NCI-H146 treated with DMSO at 0.1 percent for 48 hours (cell line): ENCODE results near the gene OLA1.

ENCODE experiments used
- DNase-seq: peaks from one replicate; lab custom pipeline; 2025; ENCODE audit not compliant: unreplicated experiment; lab: John Stamatoyannopoulos, UW

The OLA1 gene

DNA sequence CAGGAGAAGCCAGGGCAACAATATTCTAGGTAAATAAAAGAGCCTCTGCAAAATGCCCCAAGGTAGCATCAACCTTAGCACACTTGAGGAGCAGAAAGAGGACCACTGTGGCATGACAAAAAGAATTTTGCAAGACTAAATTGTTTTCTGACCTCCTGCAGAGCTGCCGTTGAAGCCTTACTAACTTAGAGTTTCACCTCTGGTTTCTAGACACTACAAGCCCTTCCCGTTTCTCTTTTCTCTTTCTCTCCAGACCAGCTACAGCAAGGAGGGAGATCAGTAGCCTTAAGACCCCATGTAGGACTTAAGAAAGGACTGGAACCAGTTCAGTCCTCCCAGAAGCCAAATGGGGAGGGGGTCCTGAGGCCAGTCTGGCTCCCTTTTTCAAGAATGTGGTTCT, 209.9 kb downstream of the OLA1 start:
- DNase-seq = no peak

DNA sequence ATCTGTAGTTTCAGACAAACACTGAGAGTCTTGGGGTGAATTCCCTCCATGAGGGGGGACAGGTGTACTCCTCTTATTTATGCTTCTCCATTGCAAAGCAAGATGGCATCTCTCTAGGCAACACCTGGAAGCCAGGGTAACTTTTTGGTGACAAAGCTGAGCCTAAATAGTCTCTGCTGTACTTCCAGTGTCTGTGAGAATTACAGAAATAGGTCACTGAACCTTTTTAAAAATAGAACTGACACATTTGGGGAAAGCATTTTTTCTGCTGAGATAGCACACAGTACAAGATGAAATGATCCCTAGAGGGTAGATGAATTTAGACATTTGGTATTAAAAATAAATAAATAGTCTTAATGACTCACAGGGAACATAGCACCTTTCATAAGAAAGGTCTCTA, 211.5 kb downstream of the OLA1 start:
- no peak for DNase-seq

DNA sequence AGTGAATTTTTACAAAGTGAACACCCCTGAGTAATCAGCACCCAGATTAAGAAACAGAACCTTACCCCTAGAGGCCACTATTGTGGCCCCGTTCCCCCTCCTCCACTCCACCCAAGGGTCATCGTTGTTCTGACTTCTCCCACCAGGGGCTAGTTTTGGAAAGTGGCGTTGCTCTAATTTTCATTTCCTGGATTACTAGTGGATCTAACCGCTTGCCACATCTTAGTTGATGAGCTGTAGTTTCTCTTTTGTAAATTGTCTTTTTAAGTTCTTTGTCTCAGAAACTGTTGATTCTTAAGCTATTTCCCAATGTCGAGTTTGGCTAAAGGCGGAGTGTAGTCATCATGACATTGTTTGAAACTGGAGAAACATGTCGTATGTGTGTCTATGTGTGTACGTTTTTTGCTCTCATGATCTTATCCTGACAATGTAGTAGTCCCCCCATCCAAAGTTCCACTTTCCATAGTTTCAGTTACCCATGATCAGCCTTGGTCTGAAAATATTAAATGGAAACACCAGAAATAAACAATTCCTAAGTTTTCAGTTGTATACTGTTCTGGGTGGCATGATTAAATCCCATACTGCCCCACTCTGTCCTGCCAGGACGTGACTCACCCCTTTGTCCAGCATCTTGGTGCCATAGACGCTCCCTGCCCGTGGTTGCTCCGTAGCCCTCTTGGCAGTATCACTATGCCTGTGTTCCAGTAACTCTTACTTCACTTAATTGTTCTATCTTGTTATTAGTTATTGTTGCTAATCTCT, 212.2 kb downstream of the OLA1 start:
- DNase-seq = no peak

DNA sequence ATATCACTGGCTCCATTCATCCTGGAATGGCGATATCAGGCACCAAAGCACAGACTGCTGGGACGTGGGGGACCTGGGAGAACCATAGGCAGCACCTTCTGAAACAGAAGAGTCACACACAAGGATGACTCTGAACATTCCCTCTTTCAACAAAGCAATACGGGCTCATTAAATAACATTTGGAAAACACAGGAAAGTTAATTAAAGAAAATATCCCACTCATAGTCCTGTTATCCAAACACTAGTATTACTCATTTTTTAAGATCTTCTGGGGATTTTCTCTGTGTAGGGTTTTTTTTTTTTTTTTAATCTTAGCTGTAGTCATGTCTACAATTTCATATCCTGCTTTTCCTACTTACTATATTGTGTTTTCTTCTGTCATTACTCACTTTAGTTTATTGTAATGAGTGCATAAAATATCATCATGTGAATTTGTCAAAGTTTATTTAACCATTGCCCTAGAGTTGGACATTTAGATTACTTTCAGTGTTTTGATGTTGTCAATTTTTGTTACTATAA, 213.2 kb downstream of the OLA1 start:
- DNase-seq = no peak

DNA sequence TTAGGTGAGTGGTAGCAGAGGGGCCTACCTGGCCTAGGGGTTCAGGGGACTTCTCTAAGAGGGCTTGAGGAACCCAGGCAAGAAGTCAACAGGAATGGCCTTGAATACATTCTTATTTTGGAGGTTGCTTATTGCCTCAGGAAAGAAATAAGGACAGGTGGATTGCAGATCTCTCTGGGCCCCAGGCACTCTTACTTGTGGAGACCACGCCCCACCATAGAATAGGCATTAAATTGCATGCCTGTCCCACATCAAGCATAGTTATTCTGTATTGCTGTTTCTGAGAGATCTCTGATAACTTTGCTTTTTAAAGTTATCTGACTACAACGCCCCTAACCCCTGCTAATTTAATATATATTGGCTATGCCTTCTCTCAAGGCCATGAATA, 215.2 kb downstream of the OLA1 start:
- DNase-seq = no peak

DNA sequence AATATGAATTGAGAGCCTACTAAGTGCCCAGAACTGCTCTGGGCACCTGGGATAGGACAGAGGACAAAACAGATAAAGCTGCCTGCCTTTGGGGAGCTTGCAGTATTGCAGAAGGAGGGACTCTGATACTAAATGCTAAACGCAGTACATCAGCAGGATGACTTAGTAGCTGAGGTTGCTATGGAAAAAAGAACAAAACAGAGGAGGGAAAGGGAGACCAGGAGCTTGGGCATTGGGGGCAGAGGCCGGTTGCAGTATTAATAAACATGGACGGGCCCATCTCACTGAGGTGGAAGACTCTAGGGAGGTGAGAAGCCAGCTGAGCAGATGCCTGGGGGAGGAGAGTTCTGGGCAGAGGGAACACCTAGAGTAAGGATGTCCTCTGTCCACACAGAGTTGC, 217.1 kb downstream of the OLA1 start:
- no peak for DNase-seq

DNA sequence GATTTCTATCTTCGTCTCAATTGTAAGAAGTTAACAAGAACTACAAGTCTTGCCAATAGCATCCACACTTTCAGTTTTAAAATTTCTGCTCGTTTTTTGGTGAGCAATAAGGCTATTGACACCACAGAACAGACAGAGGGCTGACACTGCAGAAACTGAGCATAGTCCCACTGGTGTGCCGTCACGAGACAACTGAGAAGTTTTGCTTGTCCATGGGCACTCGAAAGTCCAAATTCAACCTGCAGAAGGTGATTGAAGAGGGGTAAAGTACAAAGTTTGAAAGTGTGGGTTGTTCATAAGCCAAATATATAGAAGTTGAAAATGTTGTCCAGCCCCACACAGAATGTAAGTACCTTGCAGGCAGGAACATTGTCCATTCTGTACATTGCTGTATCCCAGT, 219.4 kb downstream of the OLA1 start:
- no peak for DNase-seq

DNA sequence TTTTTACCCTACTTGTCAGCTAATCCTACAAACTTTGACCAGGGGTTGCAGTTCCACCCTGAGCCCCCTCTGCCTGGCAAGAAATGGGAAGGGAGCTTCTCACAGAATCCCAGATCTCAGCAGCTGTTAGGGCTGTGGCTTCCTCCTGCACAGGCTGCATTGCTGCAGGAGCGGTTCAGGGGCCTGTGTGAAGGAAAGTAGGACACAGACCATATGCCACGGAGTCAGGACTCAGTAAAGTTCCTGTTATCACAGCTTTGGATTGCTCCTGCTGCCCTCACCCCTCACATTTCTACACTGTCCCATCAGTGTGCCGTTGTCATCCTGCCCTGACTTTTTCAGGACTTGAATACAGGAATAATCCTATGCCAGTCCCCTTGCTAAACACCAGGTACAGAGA, 220.4 kb downstream of the OLA1 start:
- no peak for DNase-seq

DNA sequence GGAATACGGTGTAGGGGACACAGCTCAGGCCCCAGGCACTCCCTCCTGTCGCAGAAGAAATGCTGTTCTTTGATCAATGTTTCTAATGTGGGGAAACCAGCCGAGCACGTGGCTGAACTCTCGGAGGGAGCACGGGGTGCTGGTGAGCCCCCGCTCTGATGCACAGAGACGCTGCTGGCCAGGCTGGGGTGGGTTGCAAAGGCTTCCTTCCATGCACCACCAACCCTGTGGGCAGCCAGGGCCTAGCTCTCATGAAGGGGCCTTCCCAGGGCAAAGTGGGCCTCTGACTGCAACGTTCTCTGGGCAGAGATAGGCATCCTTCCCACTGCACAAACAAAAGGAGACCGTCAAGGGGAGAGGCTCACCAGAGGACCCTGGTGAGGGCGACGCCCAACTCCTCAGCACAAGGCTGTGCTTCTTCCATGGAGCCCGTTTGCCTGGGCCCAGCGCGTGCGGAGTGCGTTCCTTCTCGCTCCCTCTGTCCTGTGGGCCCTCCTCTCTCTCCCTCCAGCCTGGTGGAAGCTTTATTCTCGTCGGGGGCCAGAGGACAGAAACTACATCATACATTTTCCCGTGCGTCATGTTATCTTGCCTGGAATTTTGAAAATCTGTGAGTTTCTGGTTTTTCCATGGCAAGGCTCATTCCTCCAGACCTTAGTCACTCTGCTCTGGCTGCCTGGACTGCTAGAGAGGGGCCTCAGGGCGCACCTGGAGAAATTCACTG, 222.0 kb downstream of the OLA1 start:
- DNase-seq = no peak

DNA sequence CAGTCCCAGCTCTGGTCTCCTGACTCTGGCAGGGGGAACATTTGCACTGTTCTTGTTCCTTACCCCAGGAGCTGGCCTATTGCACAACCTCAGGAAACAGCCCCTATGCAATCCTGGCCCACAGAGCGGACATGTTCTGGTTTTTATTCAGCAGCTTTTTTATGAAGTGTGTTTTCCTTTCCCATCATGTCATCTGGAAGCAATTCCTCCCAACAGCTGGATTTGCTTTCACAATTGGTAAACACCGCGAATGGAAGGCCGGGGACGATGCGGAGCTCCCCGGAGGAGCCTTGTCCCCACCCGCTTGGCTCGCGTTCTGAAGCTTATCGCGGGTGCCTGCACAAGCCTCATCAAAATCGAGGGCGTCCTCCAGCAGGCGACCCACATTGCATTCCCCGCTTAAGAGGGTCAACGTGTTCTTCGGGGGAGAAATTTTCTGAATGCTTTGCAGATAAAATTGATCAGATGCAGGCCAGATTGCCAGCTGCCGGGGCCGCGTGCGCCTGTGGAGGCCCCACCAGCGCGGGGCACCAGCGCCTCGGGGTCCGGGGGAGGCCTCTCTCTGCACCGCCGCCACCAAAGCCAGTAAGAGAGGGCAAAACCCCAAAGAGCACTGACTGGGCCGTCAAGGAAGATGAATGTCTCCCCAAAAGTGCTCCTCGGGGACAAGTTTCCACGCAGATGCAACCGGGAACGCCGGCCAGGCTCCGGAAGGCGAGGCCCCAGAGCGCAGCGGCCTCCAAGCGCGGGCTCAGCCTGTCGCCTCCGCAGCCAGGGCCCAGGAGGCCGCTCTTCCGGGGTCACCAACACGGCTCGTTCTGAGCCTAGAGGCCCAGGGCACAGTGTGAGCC, 222.8 kb downstream of the OLA1 start:
- no peak for DNase-seq

DNA sequence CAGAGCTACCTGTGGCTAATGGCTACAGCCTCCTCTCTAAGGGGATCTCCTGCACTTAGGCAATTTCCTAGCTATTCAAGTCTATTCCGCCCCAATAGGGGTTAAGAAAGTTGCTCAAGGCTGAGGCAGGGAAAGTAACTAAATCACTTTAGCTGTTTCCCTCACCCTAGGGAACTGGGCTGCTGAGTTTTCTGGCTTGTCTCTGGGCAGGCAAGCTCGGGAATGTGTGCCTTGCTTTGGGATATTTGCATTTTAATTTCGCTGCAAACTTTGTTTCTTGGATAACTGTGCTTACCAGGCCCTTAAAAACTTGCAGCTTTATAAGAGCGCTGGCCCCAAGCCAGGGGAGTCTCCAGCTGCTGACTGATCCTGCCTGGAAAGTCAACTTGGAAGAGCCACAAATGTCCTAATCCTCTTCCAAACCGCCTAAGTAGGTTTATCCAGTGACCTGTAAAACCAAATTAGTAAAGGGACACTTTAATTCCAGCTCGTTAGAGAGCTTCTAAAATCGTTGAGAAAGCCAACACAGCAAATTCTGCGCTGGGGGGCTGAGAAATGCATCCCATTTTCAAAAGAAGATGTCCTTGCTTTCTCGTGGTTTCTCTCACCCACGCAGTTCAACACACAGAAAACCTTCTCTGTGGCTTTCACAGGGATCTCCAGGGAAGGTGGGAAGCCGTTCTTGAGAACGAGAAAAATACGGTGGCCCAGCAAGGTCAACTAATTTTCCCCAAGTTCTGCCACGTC, 223.6 kb downstream of the OLA1 start:
- DNase-seq = no peak

DNA sequence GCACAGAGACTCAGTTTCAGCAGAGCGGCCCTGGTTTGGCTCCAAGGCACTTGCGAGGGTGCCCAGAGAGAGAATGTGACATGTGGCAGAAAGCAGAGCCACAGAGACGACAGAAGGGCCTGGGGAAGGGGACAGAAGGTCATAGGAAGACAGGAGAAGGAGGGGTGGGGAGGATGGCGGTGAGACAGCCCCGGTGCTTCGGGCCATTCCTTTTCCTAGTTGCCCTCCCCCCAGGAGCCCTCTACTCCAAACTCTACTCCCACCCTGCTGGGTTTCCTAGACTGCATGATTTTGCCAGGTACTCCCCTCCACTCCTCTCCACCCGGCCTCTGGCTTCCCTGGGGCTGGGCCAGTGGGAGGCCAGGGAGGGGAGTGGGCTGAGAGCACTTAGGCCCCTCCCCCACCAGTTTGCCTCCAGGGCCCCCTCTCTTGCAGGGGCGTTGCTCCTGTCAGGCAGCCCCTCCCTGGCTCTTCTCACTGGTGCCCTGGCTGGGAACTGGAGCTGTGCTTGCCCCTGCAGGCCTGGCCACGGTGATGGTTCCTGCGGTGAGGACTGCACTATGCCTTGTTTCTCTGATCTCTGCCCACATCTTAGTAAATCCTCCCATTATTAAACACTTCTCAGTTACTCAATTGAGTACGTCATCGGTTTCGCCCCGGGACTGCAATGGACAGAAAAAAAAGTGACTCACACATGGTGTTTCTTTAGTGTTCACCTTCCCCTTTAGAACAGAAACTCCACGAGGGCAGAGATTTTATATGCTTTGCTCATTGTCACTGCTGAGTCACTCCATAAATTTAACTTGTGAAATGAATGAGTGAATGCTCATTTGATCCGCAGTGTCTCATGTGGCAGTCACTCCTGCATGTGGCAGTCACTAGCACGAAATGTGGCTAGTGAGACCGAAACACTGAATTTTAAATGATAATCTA, 224.5 kb downstream of the OLA1 start:
- DNase-seq = no peak
